Renal pelvis (tissue), 4 donors: ENCODE measurements around the gene PIH1D1. TPM values are rescaled to one million over a fixed set of nuclear protein-coding genes. Genes with fewer than 3 reads are reported as not detected.
A peak's percentile ranks its signal among the peaks of the same experiment; 100 is the strongest.
"Not testable (repeated sequence)": the region's sequence is repeated elsewhere in the genome, so short reads cannot be mapped to it uniquely, and the experiment has no call there.

Source experiments
- DNase-seq: peaks from one replicate; pipeline ENCODE4 v3.0.0-alpha.2; 2013
- polyA plus RNA-seq, 3 donors: library from polyadenylated mRNA; unstranded; fragments of 120-200 nt; gene quantifications; one replicate each; pipeline ENCODE4 v1.2.1, GENCODE V29; 2013; ENCODE audit not compliant: insufficient read length in 3 of 3

The PIH1D1 gene
- polyA plus RNA-seq, 3 donors: 92.0 to 101 (median 99.4) TPM

- DNase-seq: no peak
These were observed 12.5 kb upstream of the PIH1D1 start for GRCh38 chr19:49463960-49464740.

- DNase-seq: no peak
These were observed 10.9 kb upstream of the PIH1D1 start for GRCh38 chr19:49462492-49462891.

- DNase-seq: no peak
These were observed 10.0 kb upstream of the PIH1D1 start for GRCh38 chr19:49461656-49462055.

- not testable (repeated sequence) for DNase-seq
These were observed 9.5 kb upstream of the PIH1D1 start for GRCh38 chr19:49461130-49461529.

GRCh38 chr19:49459388-49459787 lies 7.8 kb upstream of the PIH1D1 start:
- no peak for DNase-seq

- no peak for DNase-seq
These were observed 6.9 kb upstream of the PIH1D1 start for GRCh38 chr19:49458567-49458903.

GRCh38 chr19:49456326-49456725 lies 4.7 kb upstream of the PIH1D1 start:
- no peak for DNase-seq

- no peak for DNase-seq
These were observed 4.2 kb upstream of the PIH1D1 start for GRCh38 chr19:49455773-49456172.

- DNase-seq: no peak
These were observed 2.2 kb upstream of the PIH1D1 start for GRCh38 chr19:49453757-49454240.

- peak; percentile 98 for DNase-seq
These were observed 1.6 kb upstream of the PIH1D1 start, which contains the start of gene ALDH16A1 for GRCh38 chr19:49453013-49453756. Gene ALDH16A1, plus strand, starts transcription at chr19:49453225. Its CDS starts 107 bp downstream, at chr19:49453332.

- no peak for DNase-seq
These were observed 1.2 kb downstream of the PIH1D1 start for GRCh38 chr19:49450405-49450804.

GRCh38 chr19:49448432-49448786 lies 3.2 kb downstream of the PIH1D1 start:
- no peak for DNase-seq

- DNase-seq: no peak
These were observed 3.9 kb downstream of the PIH1D1 start for GRCh38 chr19:49447485-49448431.

- no peak for DNase-seq
These were observed 5.6 kb downstream of the PIH1D1 start for GRCh38 chr19:49445997-49446396.

- DNase-seq: not testable (repeated sequence)
These were observed 7.4 kb downstream of the PIH1D1 start for GRCh38 chr19:49444100-49444700.

- DNase-seq: peak; percentile 94
These were observed 8.1 kb downstream of the PIH1D1 start for GRCh38 chr19:49443366-49444099.

GRCh38 chr19:49442771-49443365 lies 8.7 kb downstream of the PIH1D1 start:
- DNase-seq: peak; percentile 81

GRCh38 chr19:49442354-49442753 lies 9.3 kb downstream of the PIH1D1 start:
- DNase-seq: no peak

GRCh38 chr19:49441960-49442350 lies 9.7 kb downstream of the PIH1D1 start:
- no peak for DNase-seq

- DNase-seq: no peak
These were observed 10.2 kb downstream of the PIH1D1 start, which contains the start of gene SLC17A7 for GRCh38 chr19:49441210-49441959. Gene SLC17A7, minus strand, starts transcription at chr19:49441527. Its CDS starts 148 bp downstream, at chr19:49441379.
